Neural progenitor cell (in vitro differentiated cells): ENCODE data around the gene POLR3B. TPM values are rescaled to one million over a fixed set of nuclear protein-coding genes. Genes with fewer than 3 reads are reported as not detected.

ENCODE experiments used
- DNase-seq: peaks from one replicate; pipeline ENCODE4 v3.0.0-alpha.2; 2016; ENCODE audit warnings: low spot score
- H2AFZ ChIP-seq: fragments of 200-600 bp; sonication (generic); replicated peaks from 2 replicates; pipeline ENCODE4 v1.6.1; 2016; ENCODE audit warnings: antibody characterized with exemption
- H3F3A ChIP-seq: fragments of 200-600 bp; sonication (generic); 2 replicates; pipeline ENCODE4 v1.6.1; 2016; ENCODE audit warnings: antibody characterized with exemption, low read depth
- H3K27ac ChIP-seq: fragments of 200-600 bp; sonication (generic); 2 replicates; pipeline ENCODE4 v1.5.1; 2016; ENCODE audit warnings: mild to moderate bottlenecking
- H3K27me3 ChIP-seq: fragments of 200-600 bp; sonication (generic); 2 replicates; pipeline ENCODE4 v1.6.1; 2016; ENCODE audit warnings: mild to moderate bottlenecking, moderate library complexity
- H3K36me3 ChIP-seq: fragments of 200-600 bp; sonication (generic); 2 replicates; pipeline ENCODE4 v1.5.1; 2016
- H3K4me1 ChIP-seq: fragments of 200-600 bp; sonication (generic); 2 replicates; pipeline ENCODE4 v1.6.1; 2016; ENCODE audit warnings: mixed run types
- H3K4me2 ChIP-seq: fragments of 200-600 bp; sonication (generic); 2 replicates; pipeline ENCODE4 v1.6.1; 2016
- H3K4me3 ChIP-seq: fragments of 200-600 bp; sonication (generic); 2 replicates; pipeline ENCODE4 v1.5.1; 2016
- H3K79me2 ChIP-seq: fragments of 200-600 bp; sonication (generic); 2 replicates; pipeline ENCODE4 v1.6.1; 2016; ENCODE audit warnings: low read depth
- H3K9ac ChIP-seq: fragments of 200-600 bp; sonication (generic); 2 replicates; pipeline ENCODE4 v1.6.1; 2016
- H3K9me3 ChIP-seq: fragments of 200-600 bp; sonication (generic); 2 replicates; pipeline ENCODE4 v1.5.1; 2016; ENCODE audit warnings: low read depth
- H4K20me1 ChIP-seq: fragments of 200-600 bp; sonication (generic); 2 replicates; pipeline ENCODE4 v1.6.1; 2016; ENCODE audit warnings: low read depth
- H3K27ac Mint-ChIP-seq: 3 replicates; pipeline ENCODE4 v1.8.0; 2021; ENCODE audit warnings: mixed read lengths
- H3K27me3 Mint-ChIP-seq: 2 replicates; pipeline ENCODE4 v1.8.0; 2022; ENCODE audit warnings: low read depth, mild to moderate bottlenecking, inconsistent platforms, moderate library complexity, mixed read lengths; ENCODE audit not compliant: insufficient read depth
- H3K36me3 Mint-ChIP-seq: 3 replicates; pipeline ENCODE4 v1.8.0; 2021; ENCODE audit warnings: mixed read lengths
- H3K4me1 Mint-ChIP-seq: 3 replicates; pipeline ENCODE4 v1.8.0; 2021; ENCODE audit warnings: mixed read lengths
- H3K4me3 Mint-ChIP-seq: 3 replicates; pipeline ENCODE4 v1.8.0; 2021; ENCODE audit warnings: mild to moderate bottlenecking, moderate library complexity, mixed read lengths
- H3K9me3 Mint-ChIP-seq: 3 replicates; pipeline ENCODE4 v1.8.0; 2020; ENCODE audit warnings: mixed read lengths
- CTCF ChIP-seq: fragments of 200-600 bp; sonication (generic); IDR thresholded peaks from 2 replicates; pipeline ENCODE4 v1.5.1; 2017; ENCODE audit warnings: antibody characterized with exemption, mild to moderate bottlenecking
- EZH2 ChIP-seq: fragments of 200-600 bp; sonication (generic); IDR thresholded peaks from 2 replicates; pipeline ENCODE4 v1.6.1; 2017; ENCODE audit warnings: antibody characterized with exemption, mild to moderate bottlenecking, moderate library complexity
- EZH2phosphoT487 ChIP-seq: fragments of 200-600 bp; sonication (generic); IDR thresholded peaks from 2 replicates; pipeline ENCODE4 v1.6.1; 2017; ENCODE audit warnings: antibody characterized with exemption
- total RNA-seq: library from RNA; depleted of rRNA; stranded (reverse); fragments of >200 nt; gene quantifications from 2 replicates; pipeline ENCODE4 v1.2.3, GENCODE V29; 2015; ENCODE audit warnings: low replicate concordance

POLR3B gene
- total RNA-seq, 1 donor from 2014 or later: 8.8 TPM

GRCh38 chr12:106387848-106388377, 30.4 kb downstream of the POLR3B start:
- no peaks in the 10 kb centered on the region for H3F3A ChIP-seq
- Mint-ChIP-seq H3K27me3 (peaks cover 2% of the 10 kb centered on the region), H3K36me3 (peaks cover 15% of the 10 kb centered on the region), H3K27ac (no peak overlapping the region), H3K9me3 (peaks cover 4% of the 10 kb centered on the region), H3K4me1 (peaks cover 26% of the 10 kb centered on the region), H3K4me3 (no peak overlapping the region)
- H3K36me3 ChIP-seq: no peaks in the 10 kb centered on the region
- H3K4me3 ChIP-seq: no peak overlapping the region
- TF ChIP-seq EZH2phosphoT487 (no peak), CTCF (no peak), EZH2 (no peak)
- no peaks in the 10 kb centered on the region for H4K20me1 ChIP-seq
- H3K9ac ChIP-seq: no peak overlapping the region
- no peak for DNase-seq
- no peaks in the 10 kb centered on the region for H3K79me2 ChIP-seq
- no peaks in the 10 kb centered on the region for H3K4me1 ChIP-seq
- no peak overlapping the region for H3K27ac ChIP-seq
- no peaks in the 10 kb centered on the region for H3K27me3 ChIP-seq
- no peaks in the 10 kb centered on the region for H3K9me3 ChIP-seq
- no peak overlapping the region for H2AFZ ChIP-seq
- H3K4me2 ChIP-seq: no peak overlapping the region

- peaks cover 2% of the 10 kb centered on the region for H3K27me3 Mint-ChIP-seq
- Histone ChIP-seq H3K4me2 (no peak overlapping the region), H3K9me3 (no peaks in the 10 kb centered on the region), H3K27me3 (no peaks in the 10 kb centered on the region), H3K9ac (no peak overlapping the region), H4K20me1 (no peaks in the 10 kb centered on the region), H3F3A (no peaks in the 10 kb centered on the region), H3K79me2 (no peaks in the 10 kb centered on the region), H3K36me3 (no peaks in the 10 kb centered on the region), H3K4me1 (no peaks in the 10 kb centered on the region), H3K4me3 (no peak overlapping the region), H3K27ac (no peak overlapping the region), H2AFZ (no peak overlapping the region)
- H3K4me1 Mint-ChIP-seq: peaks cover 26% of the 10 kb centered on the region
- H3K36me3 Mint-ChIP-seq: peaks cover 17% of the 10 kb centered on the region
- H3K9me3 Mint-ChIP-seq: no peaks in the 10 kb centered on the region
- no peak overlapping the region for H3K27ac Mint-ChIP-seq
- no peak overlapping the region for H3K4me3 Mint-ChIP-seq
- DNase-seq: no peak
- TF ChIP-seq EZH2 (no peak), EZH2phosphoT487 (no peak), CTCF (no peak)
Observed at GRCh38 chr12:106389151-106389550, 31.6 kb downstream of the POLR3B start.

GRCh38 chr12:106392759-106393158, 35.2 kb downstream of the POLR3B start:
- peaks cover 2% of the 10 kb centered on the region for H3K27me3 Mint-ChIP-seq
- Histone ChIP-seq H2AFZ (no peak overlapping the region), H3K9ac (no peak overlapping the region), H3K4me3 (no peak overlapping the region), H4K20me1 (no peaks in the 10 kb centered on the region), H3K79me2 (no peaks in the 10 kb centered on the region), H3K27ac (no peak overlapping the region), H3K27me3 (no peaks in the 10 kb centered on the region), H3F3A (no peaks in the 10 kb centered on the region), H3K4me2 (no peak overlapping the region), H3K9me3 (peaks cover 8% of the 10 kb centered on the region), H3K36me3 (peaks cover 7% of the 10 kb centered on the region), H3K4me1 (no peaks in the 10 kb centered on the region)
- H3K4me3 Mint-ChIP-seq: no peak overlapping the region
- peaks cover 42% of the 10 kb centered on the region for H3K36me3 Mint-ChIP-seq
- H3K4me1 Mint-ChIP-seq: peaks cover 17% of the 10 kb centered on the region
- no peak overlapping the region for H3K27ac Mint-ChIP-seq
- no peak for DNase-seq
- no peak for TF ChIP-seq EZH2phosphoT487
- no peak for TF ChIP-seq EZH2
- no peak for TF ChIP-seq CTCF
- H3K9me3 Mint-ChIP-seq: peaks cover 7% of the 10 kb centered on the region
